Activated CD4-positive, alpha-beta T cell treated with anti-CD3 and anti-CD28 coated beads, Interleukin-2, amount 50 U/mL, for 24 hours (primary cell): ENCODE results near the gene TMUB1.

Source experiments
- DNase-seq, 2 donors: peaks; one replicate each; pipeline ENCODE4 v3.0.0-alpha.2; 2020; ENCODE audit warnings: low read depth in 1 of 2, low spot score in 1 of 2

TMUB1 gene, protein sequence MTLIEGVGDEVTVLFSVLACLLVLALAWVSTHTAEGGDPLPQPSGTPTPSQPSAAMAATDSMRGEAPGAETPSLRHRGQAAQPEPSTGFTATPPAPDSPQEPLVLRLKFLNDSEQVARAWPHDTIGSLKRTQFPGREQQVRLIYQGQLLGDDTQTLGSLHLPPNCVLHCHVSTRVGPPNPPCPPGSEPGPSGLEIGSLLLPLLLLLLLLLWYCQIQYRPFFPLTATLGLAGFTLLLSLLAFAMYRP

DNA sequence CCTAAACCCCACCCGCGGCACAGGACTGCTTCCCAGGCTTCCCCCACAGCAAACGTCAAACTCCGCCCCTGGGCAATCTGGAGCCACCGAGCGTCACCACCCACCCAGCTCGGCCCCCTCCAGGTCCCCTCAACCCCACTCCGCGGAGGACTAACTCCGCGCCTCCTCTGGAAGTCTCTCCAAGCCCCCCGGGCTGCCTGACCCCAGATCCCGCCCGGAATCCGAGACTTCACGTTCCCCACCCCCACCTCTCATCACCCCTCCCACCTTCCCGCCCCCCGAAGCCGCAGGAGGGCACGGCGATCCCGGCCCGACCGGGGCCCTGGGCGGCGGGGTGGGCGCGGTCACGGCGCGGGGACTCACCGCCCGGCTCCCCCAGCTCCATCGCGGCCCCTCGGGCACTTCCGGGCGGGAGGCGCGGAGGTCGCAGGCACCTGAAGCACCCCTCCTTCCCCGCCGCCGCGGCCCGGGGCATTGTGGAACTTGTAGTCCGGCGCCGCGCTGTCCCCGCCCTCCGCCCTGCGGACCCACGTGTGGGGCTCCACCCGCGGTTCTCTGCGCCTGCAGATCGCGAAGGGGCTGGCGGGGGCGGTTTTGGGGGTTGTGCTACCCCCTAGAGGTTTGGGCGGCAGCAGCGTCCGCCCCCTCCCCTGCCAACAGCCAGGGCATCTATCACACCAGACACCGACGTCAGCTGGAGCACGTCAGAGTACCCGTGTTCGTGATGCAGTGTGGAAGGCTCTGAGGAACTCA is at the start of gene TMUB1:
TSS of gene TMUB1 (minus strand) at position 423 of the 753 bp plus-strand sequence. CDS start 930 bp downstream, outside the sequence.
- DNase-seq: peak; percentile 68 to 74

DNA sequence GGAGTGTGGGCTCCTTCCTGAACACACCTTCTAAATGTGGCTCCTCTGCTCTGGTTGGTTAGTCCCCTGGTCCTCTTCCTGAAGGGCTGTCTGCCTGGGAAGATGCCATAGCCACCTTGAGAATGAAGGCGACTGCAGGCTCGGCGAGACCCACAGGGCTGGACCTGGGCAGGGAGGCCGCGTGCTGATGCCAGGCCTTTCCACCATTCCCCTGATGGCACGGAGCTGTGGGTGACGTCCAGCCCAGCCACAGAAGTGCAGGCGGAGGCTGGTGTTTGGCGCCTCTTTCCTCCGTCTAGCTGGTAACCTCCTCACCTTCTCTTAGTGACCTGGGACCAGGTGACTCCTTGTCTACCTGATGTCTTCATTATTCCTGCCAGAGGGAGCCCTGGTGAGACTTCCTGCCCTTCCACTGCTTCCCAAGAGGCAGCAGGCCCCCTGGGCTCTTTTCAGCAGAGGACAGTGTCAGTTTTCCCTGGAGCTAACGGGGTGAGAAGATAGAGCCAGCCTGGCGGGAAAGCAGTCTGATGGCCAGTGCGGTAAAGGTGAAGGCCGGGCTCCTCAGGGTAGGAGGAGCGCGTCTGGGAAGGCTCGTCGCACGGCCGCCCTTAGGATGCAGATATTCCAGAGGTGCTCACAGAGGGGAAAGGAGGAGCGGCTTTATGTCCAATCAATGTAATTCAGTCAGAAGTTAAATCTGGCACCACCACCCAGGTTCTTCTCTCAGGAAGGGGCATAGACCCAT is 49.3 kb upstream of the TMUB1 start:
- no peak for DNase-seq

DNA sequence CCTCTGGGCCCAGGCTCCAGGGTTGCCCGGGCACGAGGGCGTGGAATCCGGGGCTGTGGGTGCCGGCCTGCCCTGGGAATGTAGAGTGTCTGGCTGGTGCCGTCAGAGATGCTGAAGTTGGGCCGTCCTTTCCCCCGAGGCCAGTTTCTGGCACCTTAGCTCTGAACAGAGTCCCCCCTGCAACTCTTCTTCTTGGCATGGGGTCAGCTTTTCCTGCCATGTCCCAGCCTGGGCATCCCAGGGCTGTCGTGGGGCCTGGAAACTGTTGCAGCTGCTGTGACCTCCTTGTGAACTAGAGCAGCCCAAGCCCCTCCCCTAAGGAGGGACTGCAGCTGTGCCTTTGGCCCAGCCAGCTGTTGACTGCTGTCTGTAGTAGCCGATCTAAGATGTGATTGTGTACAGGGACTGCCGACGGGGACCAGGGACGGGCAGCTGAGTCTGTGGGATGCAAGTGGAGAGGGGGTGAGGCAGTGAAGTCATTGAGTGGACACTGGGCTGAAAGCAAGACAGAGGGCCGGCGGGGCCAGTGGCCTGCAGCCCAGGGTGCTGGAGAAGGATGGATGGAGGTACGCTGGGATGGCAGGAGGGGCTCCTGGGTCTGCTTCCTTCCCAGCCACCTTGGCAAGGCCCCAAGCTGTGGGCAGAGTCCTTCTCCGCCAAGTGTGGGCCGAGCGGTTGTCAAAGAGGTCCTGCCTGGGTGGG is 48.5 kb upstream of the TMUB1 start:
- no peak for DNase-seq

DNA sequence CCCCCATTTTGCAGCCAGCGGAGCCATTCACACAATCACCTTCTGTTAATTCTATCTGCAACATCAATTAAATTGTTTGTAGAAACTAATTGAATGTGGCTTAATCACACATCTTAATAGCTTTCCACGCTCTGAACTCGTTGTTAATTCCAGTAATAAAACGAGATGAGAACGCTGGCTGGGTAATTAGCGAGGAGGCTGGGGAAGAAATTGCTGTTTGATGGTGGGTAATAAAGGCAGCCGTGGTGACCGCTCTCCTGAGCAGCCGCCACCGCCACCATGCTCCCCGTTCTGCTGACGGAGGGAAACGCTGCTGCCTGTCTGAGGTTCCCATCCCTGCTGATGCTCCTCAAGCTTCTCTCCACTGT is 47.9 kb upstream of the TMUB1 start:
- no peak for DNase-seq

DNA sequence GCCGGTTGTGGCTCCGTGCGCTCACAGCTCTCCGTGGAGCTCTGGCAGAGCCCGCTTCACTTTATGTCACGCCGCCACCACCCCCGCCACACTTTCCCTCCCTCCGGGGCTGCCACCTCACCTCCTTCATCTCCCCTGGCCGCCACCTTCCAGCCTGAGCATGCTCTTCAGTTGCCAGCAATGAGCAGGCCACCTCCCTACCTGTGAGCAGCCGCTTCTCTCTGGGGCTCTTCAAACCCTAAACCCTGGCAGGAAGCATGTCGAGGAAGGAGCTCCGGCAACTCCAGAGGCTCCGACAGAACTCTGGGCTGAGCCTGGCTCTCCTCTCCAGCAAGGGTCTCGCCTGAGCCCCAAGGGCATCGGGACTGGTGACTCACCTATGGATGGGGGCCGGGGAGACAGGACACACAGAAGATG is 47.5 kb upstream of the TMUB1 start:
- DNase-seq: no peak

DNA sequence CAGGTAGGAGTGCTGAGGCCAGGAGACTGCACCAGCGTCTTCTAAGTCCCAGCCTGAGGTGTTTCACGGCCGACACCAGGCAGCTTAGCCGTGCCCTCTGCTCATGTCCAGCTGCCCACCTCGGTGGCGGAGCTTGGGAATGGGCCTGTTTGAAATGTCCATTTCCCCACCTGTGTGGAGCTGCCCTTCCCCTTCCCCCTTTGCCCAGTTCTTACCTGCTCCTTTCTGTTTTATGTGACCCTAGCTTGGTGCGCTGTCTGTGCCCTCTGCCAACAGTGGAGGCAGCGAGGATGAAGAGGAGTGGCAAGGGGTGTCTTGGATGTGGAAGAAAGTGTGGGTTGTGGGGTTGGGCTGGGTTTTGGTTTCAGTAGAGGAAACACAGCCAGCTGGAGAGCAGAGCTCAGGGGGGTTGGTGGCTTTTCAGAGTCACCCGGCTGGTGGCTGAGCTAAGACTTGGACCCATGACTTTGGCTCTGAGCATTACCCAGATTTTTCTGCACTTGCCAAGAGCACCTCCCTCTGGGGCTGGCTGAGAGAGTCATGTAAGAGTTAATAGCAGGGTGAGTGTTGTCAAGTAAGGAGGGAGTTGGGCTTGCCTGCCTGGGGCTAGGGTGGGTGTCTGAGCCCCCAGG is 46.8 kb upstream of the TMUB1 start:
- no peak for DNase-seq

DNA sequence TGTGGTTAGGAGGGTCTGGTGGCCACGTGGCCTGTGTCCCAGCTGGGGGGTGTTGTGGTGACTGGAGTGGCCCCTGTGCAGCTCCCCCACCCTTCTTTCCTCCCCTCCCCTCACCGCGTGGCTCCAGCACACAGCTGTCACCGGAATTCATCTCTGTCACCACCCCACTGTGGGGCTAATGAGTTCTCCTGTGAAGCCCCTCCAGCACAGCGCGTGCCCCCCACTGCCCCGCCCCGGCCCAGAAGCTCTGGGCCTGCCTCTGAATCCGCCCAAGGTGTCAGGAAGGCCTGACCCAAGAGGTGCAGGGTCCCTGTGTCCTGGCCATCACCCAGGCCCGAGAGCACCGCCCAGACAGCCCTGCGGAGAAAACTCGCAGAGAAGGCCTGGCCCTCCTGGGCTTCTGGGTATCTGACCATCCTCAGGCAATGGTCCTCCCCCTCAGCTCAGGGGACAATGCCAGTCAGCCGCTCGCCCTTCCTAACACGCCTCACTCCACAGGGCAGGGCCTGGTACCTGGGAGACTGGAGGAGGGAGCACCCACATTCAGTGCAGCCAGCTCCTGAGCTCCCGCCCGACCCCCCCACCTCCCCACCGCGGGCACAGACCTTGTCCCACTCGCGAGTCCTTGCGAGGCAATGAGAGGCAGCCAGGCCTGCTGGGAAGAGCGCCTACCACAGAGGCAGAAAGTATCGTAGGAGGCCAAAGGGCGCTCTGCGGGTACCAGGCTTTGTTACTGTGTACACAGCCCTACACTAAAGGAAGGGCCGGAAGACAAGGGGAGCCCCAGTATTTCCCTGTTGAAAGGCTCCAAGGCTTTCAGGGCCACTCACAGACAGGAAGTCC is 46.0 kb upstream of the TMUB1 start:
- no peak for DNase-seq

DNA sequence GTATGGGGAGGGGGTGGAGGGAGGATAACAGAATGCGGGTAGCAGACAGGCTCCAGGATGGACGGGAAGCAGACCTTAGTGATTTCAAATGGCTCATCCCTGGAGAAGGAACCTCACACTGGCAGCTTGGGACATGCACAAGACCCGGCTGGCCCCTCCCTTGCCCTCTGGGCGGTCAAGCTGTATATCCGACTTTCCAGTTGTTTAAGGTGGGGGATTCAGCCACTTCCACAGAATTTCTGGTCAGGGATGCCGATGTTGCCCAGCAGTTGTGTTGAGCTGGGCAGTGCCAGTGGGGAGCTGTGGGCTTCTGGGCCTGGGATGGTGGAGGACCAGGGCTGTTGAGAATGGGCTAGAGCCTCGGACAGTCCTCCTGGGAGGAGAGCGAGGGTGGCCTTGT is 45.4 kb upstream of the TMUB1 start:
- DNase-seq: no peak

DNA sequence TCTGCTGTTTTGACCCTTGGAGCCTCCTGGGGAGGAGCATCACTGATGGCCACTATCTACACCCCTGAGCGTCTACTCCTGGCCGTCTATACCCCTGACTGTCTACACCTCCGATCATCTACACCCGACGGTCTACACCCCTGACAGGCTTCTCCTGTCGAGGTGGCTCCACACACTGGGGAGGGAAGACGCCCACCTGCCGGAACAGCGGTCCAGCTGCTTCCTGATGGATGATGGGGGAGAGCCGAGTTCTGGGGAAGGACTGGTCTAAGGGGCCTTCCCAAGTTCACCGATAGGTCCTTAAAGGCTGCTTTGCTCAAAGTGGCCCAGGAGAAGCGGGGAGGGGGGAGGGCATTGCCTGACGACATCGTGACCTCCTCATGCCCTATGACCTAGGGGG is 44.9 kb upstream of the TMUB1 start:
- DNase-seq: no peak

DNA sequence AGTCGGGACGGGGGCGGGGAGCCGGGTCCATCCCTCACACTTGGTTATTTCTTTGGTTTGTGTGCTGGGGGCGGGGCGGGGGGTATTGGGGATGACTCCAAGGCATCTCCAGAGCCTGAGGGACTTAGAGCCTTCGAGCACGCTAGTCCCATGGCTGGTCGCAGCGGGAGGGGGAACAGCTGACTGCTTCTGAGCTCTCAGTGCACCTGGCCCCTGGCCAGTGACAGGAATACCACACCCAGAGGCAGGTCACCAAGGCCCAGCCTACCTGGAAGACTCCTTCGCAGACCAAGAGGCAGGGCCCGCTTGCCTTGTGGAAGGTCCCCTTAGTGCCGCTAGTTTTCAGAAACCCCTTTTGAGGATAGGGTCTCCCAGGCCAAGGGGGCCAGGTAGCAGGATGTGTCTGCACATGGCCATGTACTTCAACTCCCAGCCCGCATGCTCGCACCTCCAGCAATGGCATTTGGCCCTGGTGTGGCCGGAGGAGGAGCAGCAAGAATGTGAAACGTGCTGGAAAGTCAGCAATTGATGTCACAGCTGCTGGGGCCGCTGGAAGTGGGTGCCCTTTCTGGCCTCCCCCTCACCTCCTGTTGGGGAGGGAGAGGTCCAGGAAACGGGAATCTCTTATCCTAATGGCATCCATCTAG is 43.3 kb upstream of the TMUB1 start:
- DNase-seq: no peak

DNA sequence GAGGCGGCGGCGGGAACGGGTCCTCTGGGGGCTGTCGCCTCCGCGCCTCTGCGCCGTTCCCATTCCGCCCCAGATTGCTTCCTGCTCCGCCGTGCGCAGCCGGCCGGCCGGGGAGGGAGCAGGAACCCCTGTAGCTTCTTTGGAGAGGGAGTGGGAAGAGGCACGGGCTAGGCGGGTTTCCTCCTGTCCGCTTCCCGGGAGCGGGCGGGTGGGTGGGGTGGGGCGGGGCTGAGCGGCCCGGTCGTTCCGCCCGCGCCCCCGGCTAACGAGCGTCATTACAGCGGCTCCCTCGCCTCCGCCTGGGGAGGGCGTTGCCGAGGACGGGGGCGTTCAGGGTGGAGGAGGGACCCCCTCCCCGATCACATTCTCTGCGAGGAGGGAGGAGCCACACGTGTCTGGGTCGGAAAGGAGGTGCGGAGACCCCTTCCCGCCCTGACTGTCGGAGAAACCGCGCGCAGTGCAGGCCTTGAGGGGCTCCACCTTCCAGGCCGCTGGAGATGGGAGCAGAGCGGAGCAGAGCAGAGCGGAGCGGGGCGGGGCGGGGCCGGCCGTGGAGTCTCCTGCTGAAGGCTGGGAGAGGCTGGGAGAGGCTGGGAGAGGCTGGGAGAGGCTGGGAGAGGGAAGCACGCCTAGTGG is 42.7 kb upstream of the TMUB1 start:
- DNase-seq: no peak

DNA sequence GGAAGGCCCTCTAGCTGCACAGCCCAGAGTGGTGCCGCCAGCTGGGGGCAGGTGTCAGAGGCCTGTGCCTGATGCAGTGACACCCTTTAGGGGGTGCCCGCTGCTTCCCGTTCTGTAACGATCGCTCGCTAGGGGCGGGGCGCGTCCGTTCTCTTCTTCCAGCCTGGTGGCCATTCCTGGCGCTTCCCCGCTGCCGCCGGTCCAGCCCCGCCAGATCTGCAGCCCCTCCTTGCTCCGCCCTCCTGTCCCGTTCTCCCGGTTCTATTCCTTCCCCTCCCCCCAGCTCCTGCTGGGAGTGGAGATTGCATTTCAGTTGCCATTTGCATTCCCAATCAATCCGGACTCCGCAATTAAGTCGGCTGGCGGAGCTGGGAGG is 42.2 kb upstream of the TMUB1 start:
- DNase-seq: no peak

DNA sequence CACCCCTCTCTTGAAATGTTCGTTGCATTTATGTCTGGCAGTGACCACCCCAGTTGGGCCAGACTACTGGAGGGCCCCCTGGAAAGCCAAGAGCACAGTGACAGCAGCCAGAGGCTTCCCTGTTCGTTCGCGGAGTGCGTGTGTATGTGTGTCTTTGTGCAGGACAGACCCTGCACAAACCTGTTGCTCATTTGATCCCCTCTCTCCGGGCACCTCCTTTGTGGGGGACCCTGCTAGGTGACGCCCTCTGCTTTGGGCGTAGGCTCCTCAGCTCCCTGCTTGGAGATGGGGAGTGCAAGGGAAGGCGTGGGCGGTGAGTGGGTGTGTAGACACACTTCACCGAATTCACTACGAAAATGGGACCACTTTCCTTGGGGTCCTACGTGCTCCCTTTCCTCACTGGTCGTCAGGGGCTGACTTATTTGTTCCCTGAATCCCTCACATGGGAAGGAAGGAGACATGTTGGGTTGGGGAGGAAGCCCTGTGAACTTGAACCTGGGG is 41.7 kb upstream of the TMUB1 start:
- no peak for DNase-seq

DNA sequence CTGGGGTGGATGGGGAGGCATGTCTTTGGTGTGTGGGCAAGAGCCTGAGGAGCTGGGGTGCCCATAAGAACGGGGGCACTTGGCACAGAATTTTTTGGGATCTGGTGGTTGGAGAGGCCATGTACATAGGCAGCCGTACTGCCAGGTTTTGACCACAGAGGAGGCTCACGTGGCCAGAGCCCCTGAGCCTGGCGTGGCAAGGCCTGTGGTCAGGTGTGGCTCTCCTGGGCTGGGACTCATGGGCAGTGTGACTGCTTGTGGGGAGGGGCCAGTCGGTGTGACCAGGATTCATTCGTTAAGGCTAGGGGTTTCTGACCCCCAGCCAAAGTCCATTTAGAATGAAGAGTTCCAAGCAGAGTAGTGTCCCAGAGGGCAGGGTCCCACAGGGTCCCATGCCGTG is 41.2 kb upstream of the TMUB1 start:
- DNase-seq: no peak

DNA sequence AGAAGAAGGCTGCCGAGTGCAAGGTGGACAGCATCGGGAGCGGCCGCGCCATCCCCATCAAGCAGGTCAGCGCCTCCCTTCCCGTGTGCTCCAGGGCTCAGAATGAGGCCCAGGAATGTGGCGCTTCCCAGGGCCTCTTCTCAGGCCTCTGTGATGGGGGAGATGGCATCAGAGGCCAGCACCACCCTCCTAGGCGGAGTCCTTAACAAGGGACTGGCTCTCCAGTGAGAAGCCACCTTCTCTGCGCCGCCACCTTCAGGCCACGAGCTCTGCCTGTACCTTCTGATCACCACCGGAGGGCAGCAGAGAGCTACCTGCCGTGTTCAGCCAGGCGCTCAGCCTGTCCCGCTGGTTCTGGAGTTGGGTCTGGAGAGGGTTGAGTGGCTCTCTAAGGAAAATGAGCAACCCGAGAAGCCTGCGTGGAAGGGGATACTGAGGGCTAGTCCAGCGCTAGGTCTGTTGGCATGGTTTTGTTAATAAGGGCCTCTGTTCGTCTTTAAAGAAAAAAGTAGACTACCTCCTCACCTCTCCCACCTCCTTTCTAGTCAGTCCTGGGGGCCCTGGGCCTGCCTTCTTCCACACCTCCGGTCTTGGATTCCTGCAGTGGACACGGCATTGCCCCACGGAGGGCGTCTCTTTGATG is 40.6 kb upstream of the TMUB1 start:
- DNase-seq: peak; percentile 73 to 80

DNA sequence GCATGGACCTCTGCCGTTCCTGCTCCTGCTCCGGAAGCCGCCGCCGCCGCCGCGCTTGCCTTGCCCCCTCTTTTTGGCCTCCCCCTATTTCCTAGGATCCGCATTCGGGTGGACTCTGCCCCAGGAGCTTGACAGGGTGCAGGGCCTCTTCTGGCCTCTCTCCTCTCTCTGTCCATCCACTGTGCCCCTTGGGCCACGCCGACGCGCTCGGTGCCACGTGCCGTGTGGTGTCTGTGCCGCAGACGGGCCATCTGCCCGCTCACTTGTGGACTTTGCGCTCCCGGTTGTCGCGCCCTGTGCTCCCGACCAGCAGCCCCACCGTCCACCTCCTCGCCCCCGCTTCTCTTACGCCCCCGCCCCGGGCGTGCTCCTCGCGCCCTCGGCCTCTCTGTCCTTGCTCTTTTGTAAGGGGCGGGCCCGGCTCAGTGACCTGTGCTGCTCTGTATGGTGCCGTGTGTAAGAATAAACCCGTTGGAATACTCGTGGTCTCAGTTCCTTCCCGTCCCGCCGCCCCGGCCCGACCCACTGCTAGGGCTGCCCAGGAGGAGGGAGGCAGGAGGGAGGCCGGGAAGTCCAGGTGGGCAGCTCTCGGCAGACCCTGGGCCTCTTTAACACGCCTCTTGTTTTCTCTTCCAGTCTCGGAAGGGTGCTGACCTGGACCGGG is 40.0 kb upstream of the TMUB1 start:
- DNase-seq: no peak

DNA sequence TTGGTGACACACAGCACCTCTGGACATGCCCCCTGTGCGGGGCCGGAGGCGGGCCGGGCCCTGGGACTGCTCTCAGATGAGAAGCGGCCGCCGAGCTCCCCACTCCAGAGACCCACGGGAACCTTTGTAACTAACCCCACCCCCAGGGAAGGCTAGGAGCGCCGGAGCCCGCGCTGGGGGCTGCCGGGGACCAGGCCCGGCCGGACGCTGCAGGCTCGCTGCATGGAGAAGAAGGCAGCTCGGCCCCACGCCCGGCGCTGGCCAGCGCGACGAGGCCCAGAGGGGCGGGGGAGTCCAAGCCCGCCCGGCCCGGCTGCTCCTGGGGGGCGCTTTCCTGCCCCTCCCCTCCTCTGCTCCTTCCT is 39.5 kb upstream of the TMUB1 start:
- no peak for DNase-seq

DNA sequence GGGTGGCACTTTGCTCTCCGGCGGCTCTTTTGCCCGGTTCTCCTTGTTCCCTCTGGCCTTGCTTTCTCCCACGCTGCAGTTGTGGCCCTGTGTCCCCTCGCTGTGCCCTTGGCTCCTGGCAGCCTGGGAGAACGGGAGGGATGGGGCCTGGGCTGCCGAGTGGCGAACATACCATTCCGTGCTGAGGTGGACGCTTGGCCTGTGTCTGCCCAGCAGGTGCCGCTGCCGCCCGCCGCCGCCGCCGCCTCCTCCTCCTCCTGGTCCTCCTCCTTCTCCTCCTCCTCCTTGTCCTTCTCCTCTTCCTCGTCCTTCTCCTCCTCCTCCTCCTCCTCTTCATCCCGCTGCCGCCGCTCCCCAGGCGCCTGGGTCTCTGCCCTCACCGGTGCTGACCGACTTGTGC is 39.0 kb upstream of the TMUB1 start:
- DNase-seq: no peak
